VCaP (cell line): Measurements from ENCODE around the gene HAUS3.
A peak's percentile ranks its signal among the peaks of the same experiment; 100 is the strongest.

Experiments
- H3K27ac ChIP-seq: fragments of 450-650 bp; 2 replicates; pipeline ENCODE4 v1.5.1; 2017
- TF ChIP-seq, protein P1 (sequence below): fragments of 450-650 bp; conservative IDR thresholded peaks from 2 replicates; pipeline ENCODE4 v1.5.1; 2017; ENCODE audit warnings: mild to moderate bottlenecking, moderate library complexity

HAUS3 gene, protein sequence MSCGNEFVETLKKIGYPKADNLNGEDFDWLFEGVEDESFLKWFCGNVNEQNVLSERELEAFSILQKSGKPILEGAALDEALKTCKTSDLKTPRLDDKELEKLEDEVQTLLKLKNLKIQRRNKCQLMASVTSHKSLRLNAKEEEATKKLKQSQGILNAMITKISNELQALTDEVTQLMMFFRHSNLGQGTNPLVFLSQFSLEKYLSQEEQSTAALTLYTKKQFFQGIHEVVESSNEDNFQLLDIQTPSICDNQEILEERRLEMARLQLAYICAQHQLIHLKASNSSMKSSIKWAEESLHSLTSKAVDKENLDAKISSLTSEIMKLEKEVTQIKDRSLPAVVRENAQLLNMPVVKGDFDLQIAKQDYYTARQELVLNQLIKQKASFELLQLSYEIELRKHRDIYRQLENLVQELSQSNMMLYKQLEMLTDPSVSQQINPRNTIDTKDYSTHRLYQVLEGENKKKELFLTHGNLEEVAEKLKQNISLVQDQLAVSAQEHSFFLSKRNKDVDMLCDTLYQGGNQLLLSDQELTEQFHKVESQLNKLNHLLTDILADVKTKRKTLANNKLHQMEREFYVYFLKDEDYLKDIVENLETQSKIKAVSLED

DNA sequence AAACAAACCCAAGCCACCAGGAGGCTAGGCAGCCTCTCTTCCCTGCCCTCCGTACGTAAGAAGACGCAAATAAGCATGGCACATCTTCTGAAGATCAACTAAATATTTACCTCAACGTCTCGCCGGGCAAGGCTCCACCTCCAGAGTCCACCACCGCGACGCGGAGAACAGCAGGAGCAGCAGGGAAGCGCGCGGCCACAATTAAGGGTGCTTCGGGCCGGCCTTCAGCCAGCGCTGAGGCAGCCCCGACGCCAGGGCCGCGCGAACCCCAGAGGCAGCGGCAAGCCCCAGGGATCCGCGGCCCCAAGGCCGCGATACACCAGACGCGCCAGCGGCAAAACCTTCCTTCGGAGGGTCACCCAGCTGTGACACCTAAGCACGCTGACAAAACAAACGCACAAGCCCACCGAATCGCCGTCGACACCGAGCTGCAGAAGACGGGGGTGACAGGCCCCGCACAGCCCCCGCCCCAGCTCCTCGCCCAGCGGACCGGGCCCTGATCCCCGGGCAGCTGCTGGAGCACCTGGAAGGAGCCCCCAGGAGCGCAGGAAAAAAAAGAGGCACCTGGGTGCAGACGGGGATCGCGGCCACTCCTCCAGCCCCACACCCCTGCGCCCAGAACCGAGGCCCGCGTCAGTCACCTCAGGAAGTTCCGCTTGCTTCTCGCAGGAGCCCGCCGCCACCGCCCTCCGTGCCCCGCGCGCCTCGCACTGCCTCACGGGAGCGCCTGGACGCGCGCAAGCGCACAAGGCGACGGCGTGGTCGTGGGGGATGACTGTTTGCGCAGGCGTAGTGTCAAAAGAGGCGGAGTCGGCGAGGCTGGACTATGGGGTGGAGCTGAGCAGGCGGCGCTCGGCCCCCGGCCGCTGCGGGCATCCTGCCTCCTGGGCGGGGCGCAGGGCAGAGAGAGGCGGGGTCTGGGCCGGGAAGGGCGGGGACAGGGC, at the start of gene HAUS3, which contains the start of gene POLN:
HAUS3 (minus strand) TSS at position 712 of the 944 bp plus-strand sequence. CDS start 1,175 bp downstream, outside the sequence.
POLN (minus strand) TSS at position 712 of the 944 bp plus-strand sequence. CDS start 12,890 bp downstream, outside the sequence.
- peak within 1 kb of the TSS; percentile 85 for H3K27ac ChIP-seq
- TF ChIP-seq, protein P1, sequence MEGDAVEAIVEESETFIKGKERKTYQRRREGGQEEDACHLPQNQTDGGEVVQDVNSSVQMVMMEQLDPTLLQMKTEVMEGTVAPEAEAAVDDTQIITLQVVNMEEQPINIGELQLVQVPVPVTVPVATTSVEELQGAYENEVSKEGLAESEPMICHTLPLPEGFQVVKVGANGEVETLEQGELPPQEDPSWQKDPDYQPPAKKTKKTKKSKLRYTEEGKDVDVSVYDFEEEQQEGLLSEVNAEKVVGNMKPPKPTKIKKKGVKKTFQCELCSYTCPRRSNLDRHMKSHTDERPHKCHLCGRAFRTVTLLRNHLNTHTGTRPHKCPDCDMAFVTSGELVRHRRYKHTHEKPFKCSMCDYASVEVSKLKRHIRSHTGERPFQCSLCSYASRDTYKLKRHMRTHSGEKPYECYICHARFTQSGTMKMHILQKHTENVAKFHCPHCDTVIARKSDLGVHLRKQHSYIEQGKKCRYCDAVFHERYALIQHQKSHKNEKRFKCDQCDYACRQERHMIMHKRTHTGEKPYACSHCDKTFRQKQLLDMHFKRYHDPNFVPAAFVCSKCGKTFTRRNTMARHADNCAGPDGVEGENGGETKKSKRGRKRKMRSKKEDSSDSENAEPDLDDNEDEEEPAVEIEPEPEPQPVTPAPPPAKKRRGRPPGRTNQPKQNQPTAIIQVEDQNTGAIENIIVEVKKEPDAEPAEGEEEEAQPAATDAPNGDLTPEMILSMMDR, result no peak

DNA sequence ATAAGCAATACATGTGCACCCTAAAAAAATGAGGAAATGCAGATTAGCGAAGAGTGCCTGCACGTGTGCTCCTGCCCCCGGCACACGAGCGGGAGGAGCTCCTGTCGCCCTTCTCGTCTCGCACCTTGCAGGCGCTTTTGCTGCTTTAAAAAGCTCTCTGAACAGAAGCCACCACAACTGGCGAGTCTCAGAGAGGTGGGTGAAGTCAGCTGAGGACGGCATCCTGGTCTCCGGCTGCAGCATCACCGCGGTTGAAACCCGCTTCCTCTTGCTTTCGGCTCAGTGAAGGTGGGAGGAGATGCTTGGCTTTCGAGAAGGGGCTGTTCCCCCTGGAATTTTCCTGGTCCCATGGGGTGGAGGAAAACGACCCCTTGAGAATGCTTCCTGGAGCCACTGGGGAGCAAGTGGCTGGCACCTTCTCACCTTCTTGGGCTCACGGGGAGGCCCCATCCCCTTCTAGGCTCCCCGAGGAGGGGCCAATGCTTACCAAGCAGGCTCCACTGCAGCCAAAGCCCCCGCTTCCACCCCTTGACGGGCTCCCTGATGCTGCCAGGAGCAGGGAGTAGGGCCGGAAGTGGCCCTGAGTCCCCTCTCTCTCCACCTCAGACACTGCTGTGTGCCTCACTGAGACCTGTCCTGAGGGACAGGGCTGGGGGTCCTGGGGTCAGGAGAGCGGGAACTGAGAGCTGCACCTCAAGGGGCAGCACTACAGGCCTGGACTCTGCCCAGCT, 49.2 kb upstream of the HAUS3 start:
- TF ChIP-seq, protein P1, result no peak

DNA sequence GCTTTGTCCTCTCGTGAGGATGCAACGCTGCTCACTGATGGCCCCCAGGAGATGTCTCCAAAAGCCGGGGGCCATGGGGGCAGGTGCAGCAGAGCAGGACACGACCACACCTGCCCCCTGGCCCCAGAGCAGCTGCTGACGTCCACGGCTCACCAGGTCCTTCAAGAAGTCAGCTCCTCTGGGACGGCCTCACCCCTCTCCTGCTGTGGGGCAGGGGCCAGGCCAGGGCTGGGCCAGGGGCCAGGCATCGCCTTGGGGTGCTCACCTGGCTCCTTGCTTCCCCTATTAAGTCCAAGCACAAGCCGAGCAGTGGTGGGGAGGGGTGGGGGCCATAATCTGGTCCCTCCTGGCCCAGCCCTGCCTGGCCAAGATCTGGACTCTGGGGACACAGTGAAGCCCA, 48.6 kb upstream of the HAUS3 start:
- no peak overlapping the region for H3K27ac ChIP-seq
- TF ChIP-seq, protein P1, result no peak

More for the DNA sequence above, 49.2 kb upstream of the HAUS3 start:
- no peak overlapping the region for H3K27ac ChIP-seq

DNA sequence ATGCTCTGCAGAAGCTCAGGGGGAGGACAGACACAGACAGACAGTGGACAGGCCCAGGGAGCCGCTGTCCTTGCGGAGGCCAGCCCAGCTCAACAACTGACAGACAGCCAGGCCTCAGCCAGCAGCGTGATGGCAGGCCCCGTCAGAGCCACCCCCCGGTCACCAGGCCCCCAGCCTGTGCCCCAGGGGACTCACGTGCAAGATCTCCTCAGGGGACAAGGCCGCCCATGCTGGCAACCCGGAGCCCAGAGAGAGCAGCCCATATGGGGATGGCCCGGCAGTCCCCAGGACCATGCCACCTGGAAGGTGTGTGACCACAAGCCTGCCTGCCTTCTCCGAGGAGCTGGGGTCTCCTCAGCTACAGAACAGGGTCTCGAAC, 48.0 kb upstream of the HAUS3 start:
- TF ChIP-seq, protein P1, result no peak
- no peak overlapping the region for H3K27ac ChIP-seq

DNA sequence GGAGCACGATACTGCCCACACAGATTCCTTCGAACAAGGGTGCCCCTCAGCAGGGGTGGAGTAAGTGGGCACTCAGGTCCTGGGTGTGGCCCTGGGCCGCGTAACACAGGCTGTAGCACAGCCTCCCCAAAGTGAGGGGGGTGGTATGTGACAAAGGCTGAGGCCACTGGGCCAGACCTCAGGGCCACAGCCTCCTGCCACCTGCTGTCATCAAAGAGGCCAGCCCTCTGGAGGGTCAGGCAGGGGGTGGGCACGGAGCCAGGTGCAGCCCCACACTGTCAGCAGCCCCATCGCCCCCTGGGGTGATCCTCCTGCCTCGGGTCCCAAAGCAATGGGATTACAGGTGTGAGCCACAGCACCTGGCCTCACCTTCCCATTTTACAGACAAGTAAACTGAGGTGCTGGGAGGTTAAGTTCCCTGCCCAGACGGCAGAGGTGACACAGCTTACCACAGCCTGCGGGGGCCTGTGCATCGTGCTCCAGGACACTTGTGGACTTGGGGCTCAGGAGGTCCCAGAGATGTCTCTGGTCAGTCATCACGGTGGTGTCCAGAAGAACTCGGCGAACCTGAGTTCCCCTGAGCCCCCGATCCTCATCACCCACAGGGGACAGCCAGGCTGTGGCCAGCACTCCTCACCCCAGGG, 47.5 kb upstream of the HAUS3 start:
- TF ChIP-seq, protein P1, result no peak
- H3K27ac ChIP-seq, result no peak overlapping the region

DNA sequence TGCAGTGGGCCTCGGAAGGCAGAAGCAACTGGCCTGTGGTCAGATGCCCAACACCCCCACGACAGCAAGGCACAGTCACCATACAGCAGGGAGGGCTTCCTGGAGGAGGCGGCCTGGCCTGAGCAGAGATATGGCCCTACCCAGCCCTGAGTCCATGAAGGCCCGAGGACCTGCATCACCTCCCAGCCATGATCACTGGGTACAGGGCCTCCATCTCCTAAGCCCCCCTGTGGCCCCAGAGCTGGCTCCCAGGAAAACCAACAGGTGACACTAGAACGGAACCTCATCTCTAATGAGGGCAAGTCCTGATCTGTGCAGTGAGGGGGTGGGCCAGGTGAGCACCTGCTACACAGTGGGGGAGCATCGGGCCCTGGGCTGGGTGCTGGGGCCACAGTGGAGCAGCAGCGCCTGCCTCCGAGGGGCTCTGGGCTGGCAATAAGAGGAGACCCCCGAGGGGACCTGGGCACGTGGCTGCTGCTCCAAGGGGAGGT, 46.2 kb upstream of the HAUS3 start:
- TF ChIP-seq, protein P1, result no peak
- H3K27ac ChIP-seq, result no peak overlapping the region
